DOHH2 (cell line): ENCODE results near the gene PTPRN2.

Experiments
- EZH2phosphoT487 ChIP-seq: fragments of 200-600 bp; sonication (generic); IDR thresholded peaks from 2 replicates; pipeline ENCODE4 v1.6.1; 2017; ENCODE audit warnings: borderline replicate concordance, mild to moderate bottlenecking, antibody characterized with exemption, low read length, moderate library complexity, mixed read lengths
- TF ChIP-seq, protein P1 (sequence below): fragments of 200-600 bp; sonication (generic); IDR thresholded peaks from one replicate; pipeline ENCODE4 v1.5.1; 2014; ENCODE audit warnings: antibody characterized with exemption, mild to moderate bottlenecking, low read depth, low read length; ENCODE audit not compliant: poor library complexity, severe bottlenecking

DNA sequence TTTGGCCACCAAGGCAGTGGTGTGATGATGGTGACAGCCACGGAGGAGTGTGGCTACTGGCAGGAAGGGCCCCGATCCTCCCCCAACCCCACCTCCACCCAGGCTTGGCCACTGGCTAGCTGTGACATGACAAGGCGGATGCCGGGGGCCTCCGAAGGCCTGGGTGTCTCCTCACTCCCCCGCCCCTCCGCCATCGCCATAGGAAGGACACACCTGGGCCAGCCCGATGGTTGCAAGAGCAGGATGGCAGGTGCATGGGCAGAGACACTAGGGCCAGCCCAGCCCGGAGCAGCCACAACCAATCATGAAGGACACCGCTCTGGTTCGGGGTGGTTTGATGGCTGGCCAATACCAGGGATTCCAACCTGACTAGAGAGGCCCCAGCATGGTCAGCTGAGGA is 81.0 kb downstream of the PTPRN2 start:
- TF ChIP-seq, protein P1, sequence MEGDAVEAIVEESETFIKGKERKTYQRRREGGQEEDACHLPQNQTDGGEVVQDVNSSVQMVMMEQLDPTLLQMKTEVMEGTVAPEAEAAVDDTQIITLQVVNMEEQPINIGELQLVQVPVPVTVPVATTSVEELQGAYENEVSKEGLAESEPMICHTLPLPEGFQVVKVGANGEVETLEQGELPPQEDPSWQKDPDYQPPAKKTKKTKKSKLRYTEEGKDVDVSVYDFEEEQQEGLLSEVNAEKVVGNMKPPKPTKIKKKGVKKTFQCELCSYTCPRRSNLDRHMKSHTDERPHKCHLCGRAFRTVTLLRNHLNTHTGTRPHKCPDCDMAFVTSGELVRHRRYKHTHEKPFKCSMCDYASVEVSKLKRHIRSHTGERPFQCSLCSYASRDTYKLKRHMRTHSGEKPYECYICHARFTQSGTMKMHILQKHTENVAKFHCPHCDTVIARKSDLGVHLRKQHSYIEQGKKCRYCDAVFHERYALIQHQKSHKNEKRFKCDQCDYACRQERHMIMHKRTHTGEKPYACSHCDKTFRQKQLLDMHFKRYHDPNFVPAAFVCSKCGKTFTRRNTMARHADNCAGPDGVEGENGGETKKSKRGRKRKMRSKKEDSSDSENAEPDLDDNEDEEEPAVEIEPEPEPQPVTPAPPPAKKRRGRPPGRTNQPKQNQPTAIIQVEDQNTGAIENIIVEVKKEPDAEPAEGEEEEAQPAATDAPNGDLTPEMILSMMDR, result no peak
- TF ChIP-seq EZH2phosphoT487, result no peak
